ENCODE measurements around the gene DPM1. TPM values are rescaled to one million over a fixed set of nuclear protein-coding genes. Genes with fewer than 3 reads are reported as not detected.

The DPM1 gene
- total RNA-seq, 1 donor from 2014 or later, result 43.3 TPM

GRCh38 chr20:50930976-50931305 lies 27.4 kb downstream of the DPM1 start:
- no peak for DNase-seq (ENCODE audit: low read depth in 2 of 2)

- DNase-seq (ENCODE audit: low read depth in 2 of 2), result peak; percentile 16 to 36
These were observed 28.0 kb downstream of the DPM1 start for GRCh38 chr20:50930139-50930975.

- DNase-seq (ENCODE audit: low read depth in 2 of 2), result peak; percentile 96 to 97
These were observed 28.8 kb downstream of the DPM1 start for GRCh38 chr20:50929299-50930138.

GRCh38 chr20:50928469-50928868 lies 29.9 kb downstream of the DPM1 start:
- no peak for DNase-seq (ENCODE audit: low read depth in 2 of 2)

GRCh38 chr20:50926530-50926929 lies 31.8 kb downstream of the DPM1 start:
- no peak for DNase-seq (ENCODE audit: low read depth in 2 of 2)

- no peak for DNase-seq (ENCODE audit: low read depth in 2 of 2)
These were observed 33.9 kb downstream of the DPM1 start for GRCh38 chr20:50924261-50924920.

GRCh38 chr20:50921803-50922501 lies 36.4 kb downstream of the DPM1 start:
- DNase-seq (ENCODE audit: low read depth in 2 of 2), result no peak

GRCh38 chr20:50920997-50921396 lies 37.3 kb downstream of the DPM1 start:
- peak; percentile 50 to 51 for DNase-seq (ENCODE audit: low read depth in 2 of 2)

GRCh38 chr20:50919567-50919966 lies 38.8 kb downstream of the DPM1 start:
- peak in 1 of 2 donors; percentile 66 for DNase-seq (ENCODE audit: low read depth in 2 of 2)

- DNase-seq (ENCODE audit: low read depth in 2 of 2), result no peak
These were observed 39.9 kb downstream of the DPM1 start for GRCh38 chr20:50918403-50918802.

- DNase-seq (ENCODE audit: low read depth in 2 of 2), result no peak
These were observed 41.4 kb downstream of the DPM1 start for GRCh38 chr20:50916934-50917333.

GRCh38 chr20:50916257-50916656 lies 42.1 kb downstream of the DPM1 start:
- peak; percentile 23 to 51 for DNase-seq (ENCODE audit: low read depth in 2 of 2)

- DNase-seq (ENCODE audit: low read depth in 2 of 2), result peak; percentile 14 to 64
These were observed 42.9 kb downstream of the DPM1 start for GRCh38 chr20:50915424-50915823.

GRCh38 chr20:50913690-50914375 lies 44.5 kb downstream of the DPM1 start:
- DNase-seq (ENCODE audit: low read depth in 2 of 2), result peak in 1 of 2 donors; percentile 83

- no peak for DNase-seq (ENCODE audit: low read depth in 2 of 2)
These were observed 46.6 kb downstream of the DPM1 start for GRCh38 chr20:50911716-50912115.

- no peak for DNase-seq (ENCODE audit: low read depth in 2 of 2)
These were observed 47.3 kb downstream of the DPM1 start for GRCh38 chr20:50911030-50911429.

GRCh38 chr20:50909413-50909812 lies 48.9 kb downstream of the DPM1 start:
- DNase-seq (ENCODE audit: low read depth in 2 of 2), result no peak

- DNase-seq (ENCODE audit: low read depth in 2 of 2), result no peak
These were observed 54.2 kb downstream of the DPM1 start for GRCh38 chr20:50904067-50904570.

- DNase-seq (ENCODE audit: low read depth in 2 of 2), result no peak
These were observed 54.8 kb downstream of the DPM1 start for GRCh38 chr20:50903353-50904051.

GRCh38 chr20:50901301-50901700 lies 57.0 kb downstream of the DPM1 start:
- no peak for DNase-seq (ENCODE audit: low read depth in 2 of 2)
